Measurements from ENCODE around the gene ADRA1B. TPM values are rescaled to one million over a fixed set of nuclear protein-coding genes. Genes with fewer than 3 reads are reported as not detected.

Gene ADRA1B
- not detected for total RNA-seq

- no peak for DNase-seq
Measured at GRCh38 chr5:159915904-159916840, at the start of gene ADRA1B. TSS of gene ADRA1B (plus strand) at chr5:159916482. CDS start at chr5:159916906, 424 bp downstream.

DNA sequence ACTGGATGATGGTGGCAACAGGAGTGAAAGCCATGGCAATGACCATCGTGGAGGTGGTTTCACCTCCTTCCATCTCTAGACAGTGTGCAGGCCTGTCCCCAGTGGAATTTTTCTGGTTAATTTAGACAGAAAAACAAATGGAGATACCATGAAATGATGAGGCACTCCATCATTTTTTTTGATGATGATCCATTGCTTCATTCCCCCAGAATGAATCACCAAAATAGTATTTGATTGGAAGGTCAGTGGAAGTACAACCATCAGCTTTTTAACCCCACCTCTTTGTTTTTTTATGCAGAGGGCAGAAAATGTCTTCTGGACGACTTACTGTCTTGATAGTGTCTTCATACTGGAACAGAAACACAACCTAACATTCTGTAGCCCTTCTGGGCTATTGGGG, 42.6 kb upstream of the ADRA1B start:
- no peak for DNase-seq

GRCh38 chr5:159874263-159874662, 42.0 kb upstream of the ADRA1B start:
- DNase-seq, result no peak

DNA sequence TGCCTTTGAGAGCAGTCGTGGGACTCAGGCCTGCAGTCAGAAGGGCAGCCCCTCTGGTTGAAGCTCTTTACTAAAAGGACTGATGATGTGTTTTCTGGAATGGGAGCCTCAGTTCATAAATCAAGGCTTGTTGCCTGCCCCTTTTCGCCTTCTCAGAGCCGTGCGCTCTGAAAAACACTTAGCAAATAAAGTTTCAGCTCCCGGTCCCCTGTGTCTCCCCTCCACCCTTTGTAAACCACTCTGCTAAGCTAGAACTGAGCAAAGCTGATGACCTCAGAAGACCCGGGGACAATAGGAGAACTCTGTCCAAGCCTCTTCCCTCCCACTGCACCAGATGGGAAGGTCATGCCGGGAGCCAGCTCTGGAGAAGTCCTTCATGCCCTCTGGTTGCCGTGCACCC, 39.3 kb upstream of the ADRA1B start:
- no peak for DNase-seq

- DNase-seq, result no peak
Measured at GRCh38 chr5:159877894-159878448, 38.3 kb upstream of the ADRA1B start.

DNA sequence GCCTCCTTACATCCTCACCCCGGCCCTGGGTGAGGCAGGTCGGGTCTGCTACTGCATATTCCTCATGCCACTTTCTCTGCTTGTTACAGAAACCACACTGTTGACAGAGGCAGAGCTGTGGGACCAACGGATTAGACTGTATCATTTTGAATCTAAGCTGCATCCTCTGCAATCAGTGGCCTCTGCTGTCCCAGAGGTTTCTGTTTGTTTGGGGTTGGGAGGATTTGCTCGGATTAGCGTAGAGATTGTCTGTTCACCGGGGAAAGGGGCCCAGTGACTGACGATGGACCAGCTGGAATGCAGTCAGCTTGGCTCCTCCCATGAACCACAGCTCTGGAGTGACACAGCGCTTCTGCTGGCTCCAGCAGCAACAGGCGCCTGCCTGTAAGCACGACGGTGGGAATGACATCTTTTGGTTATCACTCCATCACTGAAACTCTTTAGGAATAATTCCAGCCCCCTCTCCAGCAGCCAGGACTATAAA, 37.3 kb upstream of the ADRA1B start:
- no peak for DNase-seq

DNA sequence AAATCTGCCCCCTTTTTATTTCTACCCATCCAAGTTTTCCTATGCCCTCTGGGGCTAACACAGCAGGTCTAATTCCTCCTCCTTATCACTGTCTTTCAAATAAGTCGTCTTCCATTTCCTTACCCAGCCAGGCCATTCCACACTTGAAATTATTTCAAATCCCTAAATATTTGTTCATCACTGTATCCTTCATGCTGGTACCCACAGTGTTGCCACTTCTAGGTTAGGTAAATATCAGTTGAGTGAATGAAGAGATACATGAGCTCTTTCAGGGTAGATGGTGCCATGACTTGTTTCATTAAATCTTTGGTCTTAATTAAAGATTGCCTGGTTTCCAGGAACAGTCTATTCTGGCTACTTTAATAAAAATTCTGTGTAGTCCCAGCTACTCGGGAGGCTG, 35.6 kb upstream of the ADRA1B start:
- DNase-seq, result no peak

GRCh38 chr5:159881967-159882366, 34.3 kb upstream of the ADRA1B start:
- DNase-seq, result no peak

GRCh38 chr5:159883522-159883950, 32.7 kb upstream of the ADRA1B start:
- no peak for DNase-seq

GRCh38 chr5:159884917-159885620, 31.2 kb upstream of the ADRA1B start:
- DNase-seq, result no peak

DNA sequence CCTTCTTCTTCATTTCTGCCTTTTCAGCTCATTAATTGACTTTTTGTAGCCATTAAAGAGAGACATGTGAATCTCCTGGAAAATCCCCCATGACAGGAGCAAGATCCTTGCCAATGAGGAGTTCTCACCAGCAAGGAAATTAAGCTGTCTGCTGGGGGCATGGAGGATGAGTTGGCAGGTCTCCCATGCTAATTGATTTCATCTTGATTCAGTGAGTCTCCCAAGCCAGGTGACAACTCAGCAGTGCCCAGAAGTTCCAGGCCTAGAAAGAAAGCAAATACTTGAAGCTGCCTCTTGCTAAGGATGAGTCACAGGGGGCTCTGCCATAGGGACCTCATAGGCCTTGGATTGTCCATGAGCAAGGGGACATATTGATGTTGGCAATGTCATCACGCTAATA, 30.0 kb upstream of the ADRA1B start:
- no peak for DNase-seq

GRCh38 chr5:159887050-159887449, 29.2 kb upstream of the ADRA1B start:
- no peak for DNase-seq

GRCh38 chr5:159888860-159889259, 27.4 kb upstream of the ADRA1B start:
- DNase-seq, result no peak

- no peak for DNase-seq
Measured at GRCh38 chr5:159890141-159890540, 26.1 kb upstream of the ADRA1B start.

- DNase-seq, result no peak
Measured at GRCh38 chr5:159891371-159891770, 24.9 kb upstream of the ADRA1B start.

- no peak for DNase-seq
Measured at GRCh38 chr5:159893040-159893695, 23.1 kb upstream of the ADRA1B start.

DNA sequence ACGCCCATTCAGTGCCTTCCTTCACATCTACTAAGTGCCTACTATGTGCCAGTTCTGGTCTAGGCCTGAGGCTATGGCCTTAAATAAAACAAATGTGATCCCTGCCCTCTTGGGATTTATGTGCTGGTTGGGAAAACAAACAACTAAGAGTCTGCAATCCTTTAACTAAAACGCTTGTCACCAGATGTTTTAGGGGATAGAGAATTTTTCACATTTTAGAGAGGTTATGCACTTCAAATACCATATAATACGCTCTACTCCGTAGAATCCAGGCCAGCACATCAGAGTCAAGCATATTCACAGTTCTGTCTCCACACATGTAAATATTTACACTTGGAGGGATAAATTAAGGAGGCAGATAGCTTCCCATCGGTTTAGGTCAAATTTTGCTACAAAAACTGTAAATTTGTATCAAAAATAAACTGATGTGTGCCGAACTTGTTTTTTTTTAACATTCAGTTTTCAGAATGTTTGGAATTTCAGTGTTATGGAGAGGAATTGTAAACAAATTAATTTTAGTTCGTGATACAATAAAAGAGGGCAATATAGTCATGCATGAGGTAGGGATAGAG, 22.0 kb upstream of the ADRA1B start:
- no peak for DNase-seq

DNA sequence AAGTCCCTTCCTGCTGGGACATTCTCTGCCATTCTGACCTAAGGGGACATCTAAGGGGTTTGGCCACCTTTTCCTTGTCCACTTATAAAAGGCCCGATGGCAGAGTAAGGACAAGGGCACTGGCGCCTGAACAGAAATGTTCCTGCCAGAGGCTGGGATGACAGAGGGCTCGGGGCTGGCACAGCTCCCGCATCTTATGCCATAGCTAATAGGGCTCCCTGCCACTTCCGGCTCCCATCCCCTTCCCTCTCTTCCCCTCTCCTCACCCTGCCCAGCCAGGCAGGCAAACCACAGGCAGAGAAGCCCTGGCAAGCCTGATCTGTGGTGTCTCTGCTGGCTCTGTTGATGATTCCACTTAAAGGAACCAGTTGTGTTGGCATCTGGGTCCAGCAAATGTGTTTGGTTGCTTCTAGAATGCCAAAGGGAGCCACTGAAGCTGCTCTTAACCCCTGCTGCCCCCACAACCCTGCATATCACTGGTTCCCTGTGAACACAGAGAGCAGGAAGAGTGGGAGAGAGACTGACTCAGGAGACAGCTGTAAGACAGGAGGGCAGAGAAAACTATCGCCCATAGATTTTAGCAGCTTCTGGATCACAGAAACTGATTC, 18.4 kb upstream of the ADRA1B start:
- DNase-seq, result no peak

- no peak for DNase-seq
Measured at GRCh38 chr5:159899067-159900049, 16.9 kb upstream of the ADRA1B start.

DNA sequence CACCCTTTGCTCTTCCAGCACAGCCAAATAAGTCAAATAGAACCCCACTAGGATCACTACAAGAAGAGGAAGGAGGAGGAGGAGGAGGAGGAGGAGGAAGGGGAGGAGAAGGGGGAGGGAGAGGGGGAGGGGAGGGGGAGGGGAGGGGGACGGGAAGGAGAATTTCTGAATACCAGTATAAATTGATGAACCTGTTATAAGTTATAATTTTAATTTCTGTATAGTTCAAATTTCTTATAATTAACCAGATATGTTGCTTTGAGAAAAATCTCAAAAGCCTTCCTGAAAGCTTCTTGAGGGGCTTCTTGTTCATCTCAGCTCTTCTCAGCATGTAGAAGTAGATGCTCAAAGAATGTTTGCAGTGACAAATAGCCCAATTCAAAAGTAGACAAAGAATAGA, 15.0 kb upstream of the ADRA1B start:
- no peak for DNase-seq

- DNase-seq, result no peak
Measured at GRCh38 chr5:159901772-159902171, 14.5 kb upstream of the ADRA1B start.
